H1 (cell line): Measurements from ENCODE around the gene LYAR. TPM values are rescaled to one million over a fixed set of nuclear protein-coding genes. Genes with fewer than 3 reads are reported as not detected.

Source experiments
- CTCF ChIA-PET: fragments of 300-600 bp; sonication (Branson Sonifier 250); formaldehyde crosslinking; loops from one replicate; lab custom pipeline; 2021; ENCODE audit not compliant: partially characterized antibody; lab: Charles Lee
- POLR2A ChIA-PET: fragments of 300-600 bp; sonication (Branson Sonifier 250); formaldehyde crosslinking; loops from one replicate; lab custom pipeline; 2021; ENCODE audit warnings: inconsistent platforms; ENCODE audit not compliant: partially characterized antibody; lab: Charles Lee
- DNase-seq, 2 experiments: peaks; one replicate each; pipeline versions ENCODE4 v3.0.0 to v3.0.0-alpha.2; 2010 to 2022; ENCODE audit warnings: low spot score in 2 of 2, low read depth in 1 of 2, mixed read lengths in 1 of 2
- FAIRE-seq: peaks from 2 replicates; lab custom pipeline; 2011; peaks lifted over from hg19 to GRCh38; lab: Jason Lieb, UNC
- H2AFZ ChIP-seq: 2 replicates; pipeline ENCODE4 v1.8.1; 2012; ENCODE audit warnings: low read length, inconsistent platforms
- H2AK5ac ChIP-seq: 2 replicates; pipeline ENCODE4 v1.6.1; 2013; ENCODE audit warnings: low read depth, low read length
- H2BK120ac ChIP-seq: replicated peaks from 2 replicates; pipeline ENCODE3; 2013; ENCODE audit warnings: low read depth, low read length, inconsistent platforms
- H2BK12ac ChIP-seq: 2 replicates; pipeline ENCODE4 v1.6.1; 2013; ENCODE audit warnings: low read depth, low read length
- H2BK15ac ChIP-seq: 2 replicates; pipeline ENCODE4 v1.6.1; 2013; ENCODE audit warnings: low read length
- H2BK20ac ChIP-seq: 2 replicates; pipeline ENCODE4 v1.6.1; 2013; ENCODE audit warnings: low read length
- H2BK5ac ChIP-seq: 2 replicates; pipeline ENCODE4 v1.6.1; 2013; ENCODE audit warnings: low read depth, low read length
- H3K14ac ChIP-seq: 2 replicates; pipeline ENCODE4 v1.6.1; 2013; ENCODE audit warnings: inconsistent platforms; ENCODE audit not compliant: insufficient read length
- H3K18ac ChIP-seq: 2 replicates; pipeline ENCODE4 v1.6.1; 2013; ENCODE audit warnings: low read length; ENCODE audit errors: extremely low read depth
- H3K23ac ChIP-seq: 2 replicates; pipeline ENCODE4 v1.6.1; 2013; ENCODE audit warnings: inconsistent platforms; ENCODE audit not compliant: insufficient read length
- H3K23me2 ChIP-seq: 2 replicates; pipeline ENCODE4 v1.6.1; 2013; ENCODE audit warnings: low read depth, low read length
- H3K27ac ChIP-seq: 2 replicates; pipeline ENCODE4 v1.6.1; 2011; ENCODE audit warnings: low read depth, low read length, inconsistent platforms
- H3K27me3 ChIP-seq, 4 experiments: replicated peaks in 1 of 4; 1 replicate in 1 of 4; 2 replicates in 3 of 4; pipeline versions ENCODE4 v1.6.1 to v1.8.1; 2011 to 2013; ENCODE audit warnings: low read length in 3 of 4, mild to moderate bottlenecking in 3 of 4, inconsistent platforms in 2 of 4, mixed read lengths in 2 of 4, moderate library complexity in 1 of 4; ENCODE audit not compliant: control insufficient read depth in 3 of 4, insufficient read depth in 3 of 4; ENCODE audit errors: extremely low read depth in 1 of 4
- H3K36me3 ChIP-seq, 4 experiments: 2 replicates each; pipeline versions ENCODE4 v1.6.1 to v1.8.1; 2011 to 2013; ENCODE audit warnings: mild to moderate bottlenecking in 4 of 4, low read length in 3 of 4, moderate library complexity in 2 of 4, control low read depth in 1 of 4, inconsistent platforms in 1 of 4; ENCODE audit not compliant: insufficient read depth in 4 of 4, control insufficient read depth in 2 of 4
- H3K4ac ChIP-seq: replicated peaks from 2 replicates; pipeline ENCODE3; 2013; ENCODE audit warnings: low read length, low read depth, mixed read lengths, inconsistent platforms; ENCODE audit not compliant: insufficient read length
- H3K4me1 ChIP-seq, 4 experiments: replicated peaks in 1 of 4; 1 replicate in 1 of 4; 2 replicates in 3 of 4; pipeline versions ENCODE4 v1.6.1 to v1.8.1; 2011 to 2013; ENCODE audit warnings: low read length in 3 of 4, inconsistent platforms in 2 of 4, mixed read lengths in 1 of 4; ENCODE audit not compliant: insufficient read depth in 4 of 4, control insufficient read depth in 3 of 4
- H3K4me2 ChIP-seq, 2 experiments: 2 replicates each; pipeline versions ENCODE4 v1.6.1 to v1.8.1; 2011 to 2013; ENCODE audit warnings: low read depth in 2 of 2, low read length in 2 of 2, control low read depth in 1 of 2, inconsistent platforms in 1 of 2, mild to moderate bottlenecking in 1 of 2; ENCODE audit not compliant: insufficient read depth in 1 of 2
- H3K4me3 ChIP-seq, 4 experiments: fragments of 200-600, 300-600 bp in 1 of 4; sonication (generic), shearing (Covaris generic), sonication (Bioruptor Twin) in 1 of 4; 2 replicates each; pipeline versions ENCODE4 v1.5.1 to v1.8.1; 2011 to 2016; ENCODE audit warnings: low read length in 4 of 4, low read depth in 3 of 4, control low read depth in 2 of 4, inconsistent platforms in 2 of 4, mild to moderate bottlenecking in 2 of 4, mixed read lengths in 1 of 4, moderate library complexity in 1 of 4; ENCODE audit not compliant: insufficient read depth in 2 of 4; ENCODE audit errors: extremely low read depth in 1 of 4
- H3K56ac ChIP-seq: replicated peaks from 2 replicates; pipeline ENCODE3; 2013; ENCODE audit warnings: low read depth, mild to moderate bottlenecking, mixed read lengths, low read length, inconsistent platforms; ENCODE audit not compliant: insufficient read length
- H3K79me1 ChIP-seq: 2 replicates; pipeline ENCODE4 v1.6.1; 2013; ENCODE audit warnings: low read depth, low read length, control low read depth
- H3K79me2 ChIP-seq, 2 experiments: 2 replicates each; pipeline versions ENCODE4 v1.6.1 to v1.8.1; 2012 to 2013; ENCODE audit warnings: low read length in 2 of 2, mild to moderate bottlenecking in 2 of 2, inconsistent platforms in 1 of 2; ENCODE audit not compliant: insufficient read depth in 2 of 2, control insufficient read depth in 1 of 2
- H3K9ac ChIP-seq, 4 experiments: replicated peaks in 1 of 4; 1 replicate in 1 of 4; 2 replicates in 3 of 4; pipeline versions ENCODE4 v1.6.1 to v1.8.1; 2011 to 2013; ENCODE audit warnings: low read depth in 3 of 4, low read length in 3 of 4, control low read depth in 2 of 4, mild to moderate bottlenecking in 2 of 4, moderate library complexity in 2 of 4, inconsistent platforms in 1 of 4; ENCODE audit errors: extremely low read depth in 1 of 4
- H3K9me3 ChIP-seq, 2 experiments: 2 replicates each; pipeline versions ENCODE4 v1.6.1 to v1.8.1; 2012 to 2013; ENCODE audit warnings: mild to moderate bottlenecking in 2 of 2, moderate library complexity in 2 of 2, control low read depth in 1 of 2, inconsistent platforms in 1 of 2, low read depth in 1 of 2, low read length in 1 of 2, mixed read lengths in 1 of 2; ENCODE audit not compliant: insufficient read depth in 2 of 2
- H4K20me1 ChIP-seq, 2 experiments: replicated peaks in 1 of 2; 2 replicates each; pipeline versions ENCODE3 to v1.8.1; 2011 to 2013; ENCODE audit warnings: inconsistent platforms in 2 of 2, low read length in 2 of 2, mild to moderate bottlenecking in 1 of 2; ENCODE audit not compliant: insufficient read depth in 2 of 2, control insufficient read depth in 1 of 2
- H4K5ac ChIP-seq: 2 replicates; pipeline ENCODE4 v1.6.1; 2013; ENCODE audit warnings: low read length, low read depth, mixed read lengths, inconsistent platforms; ENCODE audit not compliant: insufficient read length
- H4K8ac ChIP-seq: 2 replicates; pipeline ENCODE4 v1.8.0; 2013; ENCODE audit warnings: mild to moderate bottlenecking, moderate library complexity, low read length, inconsistent platforms; ENCODE audit not compliant: insufficient read depth; ENCODE audit errors: extremely low read depth
- H4K91ac ChIP-seq: replicated peaks from 2 replicates; pipeline ENCODE3; 2013; ENCODE audit warnings: low read length, mixed read lengths, inconsistent platforms; ENCODE audit not compliant: insufficient read length
- ASH2L ChIP-seq: fragments of 200-600, 300-600 bp; sonication (generic); IDR thresholded peaks from one replicate; pipeline ENCODE4 v1.7.1; 2017; ENCODE audit warnings: low read length
- CTCF ChIP-seq, 3 experiments: IDR thresholded peaks; 1 replicate in 2 of 3; 2 replicates in 1 of 3; pipeline versions ENCODE4 v1.5.1 to v1.6.1; 2011; ENCODE audit warnings: low read length in 3 of 3, mild to moderate bottlenecking in 3 of 3, inconsistent platforms in 2 of 3, low read depth in 1 of 3, moderate library complexity in 1 of 3; ENCODE audit not compliant: insufficient read depth in 1 of 3; ENCODE audit errors: control extremely low read depth in 1 of 3
- FOSL1 ChIP-seq: IDR thresholded peaks from 2 replicates; pipeline ENCODE4 v1.6.1; 2011; ENCODE audit warnings: mild to moderate bottlenecking, low read depth, low read length, moderate library complexity; ENCODE audit not compliant: insufficient read depth
- HDAC6 ChIP-seq: IDR thresholded peaks from one replicate; pipeline ENCODE4 v1.7.1; 2012; ENCODE audit warnings: low read depth, mild to moderate bottlenecking, inconsistent platforms, low read length, moderate library complexity
- JUND ChIP-seq: IDR thresholded peaks from 2 replicates; pipeline ENCODE4 v1.6.1; 2011; ENCODE audit warnings: mild to moderate bottlenecking, improper control_type of control experiment, low read length
- KDM4A ChIP-seq: IDR thresholded peaks from one replicate; pipeline ENCODE4 v1.7.1; 2012; ENCODE audit warnings: low read depth, mild to moderate bottlenecking, moderate library complexity, low read length, inconsistent platforms; ENCODE audit not compliant: severe bottlenecking
- KDM5A ChIP-seq: fragments of 200-600 bp; IDR thresholded peaks from 2 replicates; pipeline ENCODE4 v1.7.1; 2012; ENCODE audit warnings: mild to moderate bottlenecking, low read length, inconsistent platforms, mixed read lengths
- MAFK ChIP-seq: IDR thresholded peaks from 2 replicates; pipeline ENCODE4 v1.6.1; 2012; ENCODE audit warnings: low read depth, mild to moderate bottlenecking, improper control_type of control experiment, low read length
- NRF1 ChIP-seq: IDR thresholded peaks from 2 replicates; pipeline ENCODE4 v1.6.1; 2011; ENCODE audit warnings: mild to moderate bottlenecking, low read depth, low read length, improper control_type of control experiment
- POLR2AphosphoS5 ChIP-seq: IDR thresholded peaks from 2 replicates; pipeline ENCODE4 v1.6.1; 2011; ENCODE audit warnings: low read depth, low read length
- RFX5 ChIP-seq: IDR thresholded peaks from 2 replicates; pipeline ENCODE4 v1.6.1; 2011; ENCODE audit warnings: low read depth, low read length, improper control_type of control experiment, borderline replicate concordance
- SIRT6 ChIP-seq: IDR thresholded peaks from one replicate; pipeline ENCODE4 v1.7.1; 2012; ENCODE audit warnings: low read length, inconsistent platforms
- WGBS, 2 experiments: shearing (Covaris generic) in 1 of 2; methylation state at CpG; one replicate each; pipeline versions ENCODE4 v1.1.6 to v1.1.7; 2013 to 2015; ENCODE audit warnings: low lambda C conversion rate in 2 of 2, mixed read lengths in 2 of 2, inconsistent platforms in 1 of 2, low coverage in 1 of 2, missing lambda C conversion rate in 1 of 2; ENCODE audit not compliant: insufficient replicate concordance in 2 of 2, insufficient coverage in 1 of 2, insufficient read length in 1 of 2; ENCODE audit errors: extremely low coverage in 1 of 2, missing lambda C conversion rate in 1 of 2; 5-methylcytosine and 5-hydroxymethylcytosine counted together
- polyA plus RNA-seq, 7 experiments: library from polyadenylated mRNA; depleted of rRNA in 3 of 7; stranded (reverse) in 5 of 7; unstranded in 2 of 7; fragments of >200 nt in 5 of 7; fragments of 200-250 nt in 2 of 7; gene quantifications; 1 replicate in 5 of 7; 2 replicates in 1 of 7; 4 replicates in 1 of 7; pipeline versions ENCODE4 v1.2.1 to v1.2.3, GENCODE V29; 2011 to 2013; ENCODE audit warnings: missing spikeins in 2 of 7, mixed read lengths in 2 of 7
- total RNA-seq: library from RNA; stranded (reverse); fragmentation: NEBNext Ultra II Directional; extraction: Animal tissue kit (Norgen Biotek cat#: 25700); gene quantifications from 2 replicates; pipeline ENCODE4 v1.2.1, GENCODE V29; 2021

Gene LYAR
- total and polyA plus RNA-seq, 2 of the 8 experiments (the other 6 are each of a cell fraction or from before 2014, with no cell fraction given): 6.5 to 46.9 TPM

- Histone ChIP-seq H4K8ac (no peak overlapping the region), H3K23me2 (no peaks in the 10 kb centered on the region), H2BK120ac (no peak overlapping the region), H3K4me1 (peaks cover 0 to 6% (median 1%) of the 10 kb centered on the region in 4 experiments; a peak in 2 of 7 replicates), H3K4me3 (no peak overlapping the region), H3K4ac (no peak overlapping the region), H2BK15ac (0 out of 2 replicates have a peak overlapping the region, but pooled peaks have one; percentile 81), H3K9me3 (no peaks in the 10 kb centered on the region), H2BK20ac (no peak overlapping the region), H4K20me1 (no peaks in the 10 kb centered on the region), H3K18ac (no peak overlapping the region), H3K27me3 (no peaks in the 10 kb centered on the region), H3K27ac (no peak overlapping the region), H2AK5ac (no peak overlapping the region), H3K9ac (no peak overlapping the region), H3K23ac (no peak overlapping the region), H3K79me1 (0 out of 2 replicates have a peak, but pooled peaks cover 3% of the 10 kb centered on the region), H3K14ac (no peak overlapping the region), H4K5ac (no peak overlapping the region), H4K91ac (no peak overlapping the region), H3K79me2 (no peaks in the 10 kb centered on the region), H3K56ac (no peak overlapping the region), H2BK5ac (no peak overlapping the region), H2BK12ac (no peak overlapping the region), H3K36me3 (peaks cover 0 to 17% (median 7%) of the 10 kb centered on the region in 4 experiments; a peak in 4 of 8 replicates), H2AFZ (no peak overlapping the region), H3K4me2 (no peak overlapping the region)
- ChIA-PET POLR2A (no interaction called here), CTCF (interaction anchor here (0.8 to 2.3 kb wide), 3 partner anchors 9 to 52 kb away, joined by 3 to 7 read pairs (median 6); no protein-coding TSS in a partner anchor)
- DNase-seq (no peak), FAIRE-seq (no peak)
- 94% methylated on average over 5 of the region's 5 CpGs; no CpG with 5 or more reads in 1 of the 2 experiments for WGBS, 2 experiments
- TF ChIP-seq KDM4A (no peak), ASH2L (no peak), FOSL1 (no peak), NRF1 (no peak), MAFK (no peak), SIRT6 (no peak), JUND (no peak), KDM5A (no peak), HDAC6 (no peak), RFX5 (no peak), CTCF (IDR thresholded peaks at IDR 0.05; ENCODE audit: control extremely low read depth in 1 of 3, insufficient read depth in 1 of 3, low read depth in 1 of 3, low read length in 3 of 3) (no peak), POLR2AphosphoS5 (no peak)
These were observed 35.4 kb upstream of the LYAR start for GRCh38 chr4:4325321-4325720.
